ENCODE data around the gene HHIP.

GRCh38 chr4:144683516-144683915 is 37.6 kb downstream of the HHIP start:
- TF ChIP-seq MAZ (CRISPR knock-in tag; conservative IDR thresholded peaks at IDR 0.05 in 1 of 2, IDR thresholded peaks at IDR 0.05 in 1 of 2) (no peak), EGR1 (conservative IDR thresholded peaks at IDR 0.05) (no peak), MTA3 (IDR thresholded peaks at IDR 0.05; ENCODE audit: borderline replicate concordance) (no peak), SPI1 (IDR thresholded peaks at IDR 0.05; ENCODE audit: borderline replicate concordance, low read depth, low read length) (no peak), ZNF778 (CRISPR knock-in tag; IDR thresholded peaks at IDR 0.05) (no peak), YY1 (IDR thresholded peaks at IDR 0.05; ENCODE audit: borderline replicate concordance in 1 of 3, control insufficient read depth in 1 of 3, extremely low read depth in 1 of 3, insufficient read depth in 3 of 3, insufficient read length in 1 of 3, insufficient replicate concordance in 2 of 3, low read depth in 1 of 3, low read length in 2 of 3) (no peak), PHB (CRISPR knock-in tag; IDR thresholded peaks at IDR 0.05) (no peak), TARDBP (IDR thresholded peaks at IDR 0.05) (no peak), SAFB2 (IDR thresholded peaks at IDR 0.05; ENCODE audit: borderline replicate concordance, low read depth, low read length, severe bottlenecking) (no peak), ZNF75A (CRISPR knock-in tag; IDR thresholded peaks at IDR 0.05) (no peak), CBX5 (IDR thresholded peaks at IDR 0.05; ENCODE audit: borderline replicate concordance, low read depth) (no peak)
